H54 (cell line): ENCODE measurements around the gene ZNF526.

Experiments used
- DNase-seq: peaks from one replicate; pipeline ENCODE4 v3.0.0; 2011; ENCODE audit warnings: low spot score, mixed read lengths; ENCODE audit not compliant: insufficient read length
- FAIRE-seq: peaks from 3 replicates; lab custom pipeline; 2011; peaks lifted over from hg19 to GRCh38; lab: Jason Lieb, UNC
- POLR2A ChIP-seq: IDR thresholded peaks from 2 replicates; pipeline ENCODE4 v1.6.1; 2011; ENCODE audit warnings: low read depth, mild to moderate bottlenecking, low read length

The ZNF526 gene

DNA sequence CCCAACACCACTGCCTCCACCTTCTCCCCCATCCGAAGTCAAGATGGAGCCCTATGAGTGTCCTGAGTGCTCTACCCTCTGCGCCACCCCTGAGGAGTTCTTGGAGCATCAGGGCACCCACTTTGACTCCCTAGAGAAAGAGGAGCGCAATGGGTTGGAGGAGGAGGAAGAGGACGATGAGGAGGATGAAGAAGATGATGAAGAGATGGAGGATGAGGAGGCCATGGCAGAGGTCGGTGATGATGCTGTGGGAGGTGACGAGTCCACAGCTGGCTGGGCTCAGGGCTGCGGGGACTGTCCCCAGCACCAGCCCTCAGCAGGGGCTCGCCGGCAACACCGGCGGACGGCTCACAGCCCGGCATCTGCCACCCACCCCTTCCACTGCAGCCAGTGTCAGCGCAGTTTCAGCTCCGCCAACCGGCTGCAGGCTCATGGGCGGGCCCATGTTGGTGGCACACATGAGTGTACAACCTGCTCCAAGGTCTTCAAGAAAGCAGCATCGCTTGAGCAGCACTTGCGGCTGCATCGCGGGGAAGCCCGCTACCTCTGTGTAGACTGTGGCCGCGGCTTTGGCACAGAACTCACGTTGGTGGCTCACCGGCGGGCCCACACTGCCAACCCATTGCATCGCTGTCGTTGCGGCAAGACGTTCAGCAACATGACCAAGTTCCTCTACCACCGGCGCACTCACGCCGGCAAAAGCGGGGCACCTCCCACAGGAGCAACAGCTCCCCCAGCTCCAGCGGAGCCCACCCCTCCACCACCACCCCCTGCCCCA is 5.0 kb downstream of the ZNF526 start:
- FAIRE-seq, result no peak
- DNase-seq, result no peak
- TF ChIP-seq POLR2A, result no peak

DNA sequence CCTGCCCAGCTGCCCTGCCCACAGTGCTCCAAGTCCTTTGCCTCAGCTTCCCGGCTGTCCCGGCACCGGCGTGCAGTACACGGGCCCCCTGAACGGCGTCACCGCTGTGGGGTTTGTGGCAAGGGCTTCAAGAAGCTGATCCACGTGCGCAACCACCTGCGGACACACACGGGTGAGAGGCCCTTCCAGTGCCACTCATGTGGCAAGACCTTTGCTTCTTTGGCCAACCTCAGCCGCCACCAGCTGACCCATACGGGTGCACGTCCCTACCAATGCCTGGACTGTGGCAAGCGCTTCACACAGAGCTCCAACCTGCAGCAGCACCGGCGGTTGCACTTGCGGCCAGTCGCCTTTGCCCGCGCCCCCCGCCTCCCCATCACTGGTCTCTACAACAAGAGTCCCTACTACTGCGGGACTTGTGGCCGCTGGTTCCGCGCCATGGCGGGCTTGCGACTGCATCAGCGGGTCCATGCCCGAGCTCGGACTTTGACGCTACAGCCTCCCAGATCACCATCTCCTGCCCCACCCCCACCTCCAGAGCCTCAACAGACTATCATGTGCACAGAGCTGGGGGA is 5.7 kb downstream of the ZNF526 start:
- no peak for TF ChIP-seq POLR2A
- DNase-seq (no peak), FAIRE-seq (no peak)

DNA sequence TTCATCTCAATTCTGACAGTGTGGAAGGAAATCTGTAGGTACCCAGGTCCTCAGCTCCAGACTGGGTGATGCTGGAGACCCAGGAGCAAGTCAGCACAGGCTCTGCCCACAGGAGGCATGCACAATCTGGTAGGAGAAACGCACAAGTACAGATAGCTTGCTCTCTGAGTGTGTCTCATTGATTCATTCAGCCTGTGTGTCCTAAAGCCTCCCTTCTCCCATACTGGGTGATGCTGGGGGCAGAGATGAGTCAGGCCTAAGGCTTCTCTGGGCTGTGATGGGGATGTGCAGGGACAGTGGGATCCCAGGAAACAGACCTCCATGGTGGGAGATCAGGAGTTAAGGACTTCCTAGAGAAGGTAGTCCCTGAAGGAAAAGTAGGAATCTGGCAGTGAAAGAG is 6.8 kb downstream of the ZNF526 start:
- FAIRE-seq (no peak), DNase-seq (no peak)
- TF ChIP-seq POLR2A, result no peak

DNA sequence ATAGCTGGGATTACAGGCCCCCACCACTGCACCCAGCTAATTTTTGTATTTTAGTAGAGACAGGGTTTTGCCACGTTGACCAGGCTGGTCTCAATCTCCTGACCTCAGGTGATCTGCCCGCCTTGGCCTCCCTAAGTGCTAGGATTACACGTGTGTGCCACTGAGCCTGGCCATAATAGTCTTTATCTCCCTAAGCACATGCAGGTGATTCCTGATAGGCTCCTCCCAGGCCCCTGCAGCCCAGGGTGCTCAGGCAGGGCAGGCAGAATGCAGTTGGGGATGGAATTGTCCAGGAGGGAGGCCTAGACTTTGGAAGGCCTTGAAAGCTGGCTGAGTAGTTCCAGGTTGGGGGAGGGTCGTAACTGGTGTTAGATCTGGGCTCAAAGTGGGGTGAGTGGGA is 8.5 kb downstream of the ZNF526 start:
- DNase-seq (no peak), FAIRE-seq (no peak)
- no peak for TF ChIP-seq POLR2A

DNA sequence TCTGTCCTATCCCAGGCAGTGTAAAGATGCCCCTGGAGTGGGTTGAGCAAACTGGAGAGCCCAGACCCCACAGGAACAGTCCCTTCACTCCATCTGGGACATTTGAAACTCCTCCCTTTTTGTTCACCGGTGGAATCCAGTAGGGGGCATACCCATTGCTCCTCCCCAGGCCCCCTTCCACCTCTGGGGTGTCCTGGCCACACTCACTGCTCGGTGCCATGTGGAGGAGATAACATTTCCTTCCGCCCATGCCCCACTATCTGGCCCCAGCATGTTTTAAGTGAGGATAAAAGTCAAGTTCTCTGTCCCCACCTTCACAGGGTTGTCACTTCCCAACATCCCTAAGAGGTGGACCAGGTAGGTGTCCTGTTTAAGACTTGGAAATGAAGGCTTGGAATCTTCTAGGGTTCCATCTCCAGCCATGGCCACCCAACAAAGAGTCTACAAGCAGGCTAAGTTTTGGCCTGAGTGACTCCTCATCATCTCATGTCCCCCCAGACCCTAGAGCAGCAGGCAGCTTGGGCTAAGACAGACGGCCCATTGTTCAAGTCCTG is 9.3 kb downstream of the ZNF526 start:
- TF ChIP-seq POLR2A, result no peak
- FAIRE-seq, result no peak

DNA sequence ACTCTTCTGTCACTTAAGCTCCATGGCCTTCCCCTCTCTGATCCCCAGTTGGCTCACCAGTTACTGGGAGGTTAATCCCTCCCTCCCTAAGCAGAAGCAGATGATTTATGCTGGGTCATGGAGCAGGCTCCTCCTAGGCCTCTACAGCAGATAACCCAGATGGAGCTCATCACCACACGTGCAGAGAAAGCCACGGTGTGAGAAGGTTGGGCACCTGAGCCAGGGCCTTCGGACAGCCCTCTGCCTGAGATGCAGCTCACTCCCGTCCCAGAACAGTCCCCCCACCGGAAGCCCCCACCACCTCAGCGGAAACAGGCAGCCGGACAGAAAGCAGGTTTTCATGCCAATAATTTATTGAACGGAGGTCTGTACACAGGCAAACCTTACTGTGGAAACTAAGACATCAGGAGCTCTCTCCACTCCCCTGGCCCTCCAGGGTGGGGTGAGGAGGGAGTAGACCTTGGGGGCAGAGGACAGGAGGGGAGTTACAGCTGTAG is 9.8 kb downstream of the ZNF526 start:
- TF ChIP-seq POLR2A, result no peak
- FAIRE-seq, result no peak
- no peak for DNase-seq

More for the DNA sequence above, 9.3 kb downstream of the ZNF526 start:
- no peak for DNase-seq

DNA sequence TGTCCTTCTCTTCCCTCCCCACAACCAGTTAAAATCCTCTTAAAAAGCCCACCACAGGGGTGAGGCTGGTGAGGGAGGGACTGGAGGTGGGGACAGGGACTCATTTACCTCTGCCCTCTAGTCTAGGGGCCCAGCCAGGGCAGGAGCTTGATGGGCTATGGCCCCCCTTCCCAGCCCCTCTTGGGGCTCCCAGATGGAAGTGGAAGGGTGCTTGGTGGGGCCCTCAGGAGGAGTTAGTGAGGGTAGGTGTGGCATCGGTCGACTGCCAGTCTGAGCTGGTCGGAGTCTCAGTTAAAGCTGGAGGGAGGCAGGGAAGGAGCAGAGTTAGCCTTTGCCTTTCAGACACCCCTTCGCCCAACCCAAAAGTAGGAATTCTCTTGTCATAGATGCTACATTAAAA is 10.5 kb downstream of the ZNF526 start:
- TF ChIP-seq POLR2A, result no peak
- no peak for FAIRE-seq
- DNase-seq, result no peak

DNA sequence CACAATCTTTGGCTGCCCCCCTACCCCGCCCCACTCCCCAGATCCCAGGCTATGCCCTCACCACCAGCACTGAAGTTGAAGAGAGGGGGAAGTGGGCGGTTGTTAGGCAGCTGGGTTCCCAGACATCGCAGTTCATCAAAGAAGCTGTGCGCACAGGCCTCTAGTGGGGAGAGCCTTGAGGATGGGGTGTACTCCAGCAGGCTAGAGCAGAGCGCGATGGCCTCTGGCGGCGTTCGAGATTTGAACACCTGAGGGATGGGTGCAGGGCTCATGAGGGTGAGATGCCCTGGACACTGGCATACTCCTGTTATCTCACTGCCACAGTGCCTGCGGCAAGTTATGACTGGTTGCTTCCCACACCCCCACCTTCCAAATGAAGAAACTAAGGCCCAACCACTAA is 12.3 kb downstream of the ZNF526 start:
- DNase-seq (no peak), FAIRE-seq (no peak)
- TF ChIP-seq POLR2A, result no peak

DNA sequence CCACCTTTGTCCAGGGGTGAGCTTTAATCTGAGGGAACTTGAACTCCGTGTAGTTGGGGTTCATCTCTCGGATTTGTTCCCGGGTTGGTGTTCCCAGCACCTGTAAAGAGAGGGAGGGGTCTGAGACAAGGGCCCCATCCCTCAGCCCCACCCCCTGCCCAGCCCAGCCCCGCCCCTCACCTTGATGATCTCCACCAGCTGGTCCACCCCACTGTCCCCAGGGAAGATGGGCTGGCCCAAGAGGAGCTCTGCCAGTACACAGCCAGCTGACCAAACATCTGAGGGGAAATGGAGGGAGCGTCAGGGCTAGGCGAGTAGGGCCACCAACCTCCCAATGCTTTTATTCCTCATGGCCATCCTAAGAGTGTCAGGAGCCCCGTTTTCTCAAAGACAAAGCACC is 13.0 kb downstream of the ZNF526 start:
- no peak for FAIRE-seq
- TF ChIP-seq POLR2A, result no peak
- no peak for DNase-seq

DNA sequence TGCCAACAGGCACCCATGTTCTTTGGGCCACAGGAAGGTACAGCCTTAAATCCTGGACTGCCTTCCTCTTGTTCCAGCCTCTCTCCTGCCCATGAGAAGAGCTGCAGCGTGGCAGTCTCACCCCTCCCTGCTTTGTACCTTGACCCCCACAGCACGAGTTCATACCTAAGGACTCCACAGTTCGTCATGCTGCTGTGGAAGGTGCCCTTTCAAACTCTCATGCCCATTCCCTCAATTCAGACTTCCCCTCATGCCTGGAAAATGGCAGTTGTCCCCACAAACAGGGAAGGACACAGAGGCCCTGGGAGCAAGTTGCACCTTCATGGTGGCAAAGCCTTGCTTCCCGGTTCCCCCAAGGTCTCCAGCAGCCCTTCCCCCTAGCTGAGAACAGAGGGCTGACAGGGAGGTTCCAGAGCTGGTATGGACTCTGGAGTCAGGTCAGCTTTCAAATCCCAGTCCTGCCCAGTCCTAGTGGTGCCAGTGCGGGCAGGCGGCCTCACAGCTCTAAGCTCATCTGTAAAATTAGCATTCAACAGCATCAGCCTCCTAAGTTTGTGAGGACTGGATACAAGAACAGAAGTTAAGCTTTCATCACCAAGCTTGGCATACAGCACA is 13.7 kb downstream of the ZNF526 start:
- DNase-seq (no peak), FAIRE-seq (no peak)
- TF ChIP-seq POLR2A, result no peak

DNA sequence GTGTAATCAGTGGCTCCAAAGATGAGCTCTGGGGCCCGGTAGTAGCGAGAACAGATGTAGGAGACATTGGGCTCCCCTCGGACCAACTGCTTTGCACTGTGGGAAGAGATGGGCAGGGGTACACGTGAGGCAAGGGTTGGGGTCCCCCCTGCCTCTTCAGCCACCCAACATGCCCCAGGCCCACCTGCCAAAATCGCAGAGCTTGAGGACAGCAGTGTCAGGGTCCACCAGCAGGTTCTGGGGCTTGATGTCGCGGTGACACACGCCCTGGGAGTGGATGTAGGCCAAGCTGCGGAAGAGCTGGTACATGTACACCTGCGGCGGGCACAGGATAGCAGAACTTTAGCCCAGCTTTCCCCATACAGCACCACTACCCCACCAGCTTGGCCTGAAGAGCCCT is 14.3 kb downstream of the ZNF526 start:
- FAIRE-seq, result no peak
- no peak for DNase-seq
- TF ChIP-seq POLR2A, result no peak

DNA sequence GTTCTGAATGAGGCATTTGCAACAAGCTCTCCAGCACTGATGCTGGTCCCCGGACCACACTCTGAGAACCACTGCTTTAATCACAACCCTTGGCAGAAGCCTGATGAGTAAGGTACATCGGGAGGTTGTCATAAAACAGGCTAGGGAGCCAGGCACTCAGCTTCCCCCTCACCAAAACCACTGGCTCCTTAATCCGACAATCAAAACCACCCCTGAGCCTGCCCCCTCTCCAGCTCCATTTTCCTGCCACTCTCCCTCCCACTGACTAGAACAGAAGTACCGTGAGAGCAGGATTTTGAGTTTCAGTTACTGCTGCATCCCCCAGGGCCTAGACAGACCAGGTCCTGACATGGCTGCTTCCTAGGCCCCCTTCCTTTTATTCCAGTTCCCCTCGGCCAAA is 15.1 kb downstream of the ZNF526 start:
- FAIRE-seq (no peak), DNase-seq (no peak)
- TF ChIP-seq POLR2A, result no peak

DNA sequence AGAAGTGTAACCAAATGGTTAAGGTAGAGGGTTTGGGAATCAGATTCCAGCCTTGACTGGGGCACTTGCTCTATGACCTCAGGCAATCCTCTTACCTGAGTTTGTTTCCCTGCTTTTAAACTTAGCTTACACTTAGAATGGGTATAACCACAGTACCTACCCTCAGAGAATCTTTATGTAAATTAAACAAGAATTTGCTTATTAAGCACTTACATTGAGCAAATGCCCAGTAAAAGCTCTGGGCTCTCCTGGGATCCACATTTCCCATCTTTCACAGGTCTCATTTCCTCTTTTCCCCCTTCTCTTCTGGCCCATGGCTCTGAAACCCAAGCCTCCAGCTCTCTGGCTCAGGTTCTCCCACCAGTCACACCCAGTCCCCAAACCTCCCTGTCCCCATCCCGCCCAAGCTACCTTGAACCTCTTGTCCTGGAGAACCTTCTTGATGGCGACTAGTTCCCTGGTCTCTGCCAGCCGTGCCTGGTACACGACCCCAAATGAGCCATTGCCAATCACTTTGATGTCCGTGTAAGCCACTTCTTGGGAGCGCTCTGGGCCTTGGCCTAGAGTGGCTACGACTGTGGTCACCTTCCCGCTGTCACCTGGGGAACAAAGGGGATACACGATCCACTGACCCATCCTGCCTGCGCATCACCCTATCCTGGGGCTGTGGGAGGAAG is 19.6 kb downstream of the ZNF526 start:
- FAIRE-seq, result no peak

DNA sequence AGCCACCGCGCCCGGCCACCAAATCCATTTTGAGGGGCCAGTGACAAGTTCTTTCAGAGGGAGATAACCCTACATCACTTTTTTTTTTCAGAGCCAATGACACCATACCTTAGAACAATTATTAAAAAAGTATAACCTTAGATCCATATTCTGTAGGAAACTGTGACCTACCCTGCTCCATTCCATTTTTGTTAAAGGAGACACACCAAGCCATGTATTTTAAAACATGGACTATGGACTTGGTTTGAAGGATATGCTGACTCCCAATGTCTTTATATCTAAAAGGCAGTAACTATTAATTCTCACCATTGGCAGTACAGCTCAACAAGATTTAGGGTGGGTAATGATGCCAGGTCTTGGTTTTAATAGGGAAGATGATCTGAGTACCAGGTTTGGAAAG is 21.2 kb downstream of the ZNF526 start:
- TF ChIP-seq POLR2A, result no peak
- no peak for FAIRE-seq
- no peak for DNase-seq

More for the DNA sequence above, 19.6 kb downstream of the ZNF526 start:
- no peak for TF ChIP-seq POLR2A
- no peak for DNase-seq
